ENCODE results near the gene LHFPL3.
"Not testable (repeated sequence)": the region's sequence is repeated elsewhere in the genome, so short reads cannot be mapped to it uniquely, and the experiment has no call there.

The LHFPL3 gene

DNA sequence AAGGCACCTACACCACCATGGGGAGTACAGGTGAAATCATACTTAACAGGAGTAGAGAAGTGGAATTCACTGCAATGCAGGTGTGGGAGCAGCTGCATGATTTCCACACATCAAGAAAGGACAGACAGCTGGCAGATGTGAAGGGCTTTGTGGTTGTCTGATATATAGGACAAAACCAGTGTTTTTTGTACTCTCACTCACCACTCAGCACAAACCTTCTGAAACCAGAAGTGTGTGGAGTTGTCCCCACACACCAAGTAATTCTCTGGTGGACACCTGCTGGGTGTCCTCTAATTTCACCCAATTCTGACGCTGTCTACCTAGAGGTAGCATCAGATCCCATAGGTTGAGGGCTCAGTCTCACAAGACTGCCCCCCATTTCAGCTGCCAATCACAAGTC lies 357.9 kb downstream of the LHFPL3 start:
- DNase-seq (ENCODE audit: low read depth in 3 of 3), result no peak

- no peak for DNase-seq (ENCODE audit: low read depth in 3 of 3)
Observed at GRCh38 chr7:104694710-104695109, 366.3 kb downstream of the LHFPL3 start.

DNA sequence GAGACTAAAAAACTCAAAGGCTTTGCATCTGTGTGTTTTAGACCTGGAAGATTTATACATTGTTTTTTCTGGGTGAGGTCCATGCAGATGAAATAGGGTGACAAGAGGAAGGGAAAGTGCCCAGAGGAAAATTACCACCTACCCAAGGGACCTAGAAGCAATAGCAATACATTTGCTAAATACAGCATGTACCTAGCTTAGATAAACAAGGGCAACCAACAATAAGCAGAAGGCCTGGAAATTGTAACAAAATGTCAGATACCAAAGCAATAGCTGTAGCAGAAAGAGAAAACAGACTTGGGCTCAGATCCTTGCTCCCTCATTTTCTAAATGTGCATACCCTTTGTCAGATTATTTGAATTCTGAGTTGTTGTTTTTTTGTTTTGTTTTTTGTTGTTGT lies 367.2 kb downstream of the LHFPL3 start:
- DNase-seq (ENCODE audit: low read depth in 3 of 3), result no peak

DNA sequence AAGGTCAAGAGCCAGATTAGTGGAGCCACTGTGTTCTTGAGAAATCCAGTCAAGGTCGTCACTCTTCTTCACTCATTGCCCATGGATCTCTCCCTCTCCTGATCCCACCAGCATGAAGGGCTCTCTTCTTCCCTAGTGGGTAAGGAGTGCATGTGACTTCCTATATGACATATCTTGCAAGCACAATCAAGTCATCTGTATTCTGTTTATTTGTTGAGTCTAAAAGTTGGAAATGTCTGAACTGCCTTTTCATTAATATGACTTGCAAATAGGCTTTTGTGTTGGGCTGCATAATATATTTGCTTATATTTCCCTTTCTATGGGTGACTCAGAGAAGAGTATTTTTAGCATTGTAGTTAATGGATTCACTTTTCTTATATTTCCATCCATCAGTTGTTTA lies 371.9 kb downstream of the LHFPL3 start:
- no peak for DNase-seq (ENCODE audit: low read depth in 3 of 3)

- not testable (repeated sequence) for DNase-seq (ENCODE audit: low read depth in 3 of 3)
Observed at GRCh38 chr7:104721027-104721426, 392.6 kb downstream of the LHFPL3 start.

- DNase-seq (ENCODE audit: low read depth in 3 of 3), result no peak
Observed at GRCh38 chr7:104723001-104723400, 394.6 kb downstream of the LHFPL3 start.

GRCh38 chr7:104758504-104758903 lies 430.1 kb downstream of the LHFPL3 start:
- no peak for DNase-seq (ENCODE audit: low read depth in 3 of 3)

DNA sequence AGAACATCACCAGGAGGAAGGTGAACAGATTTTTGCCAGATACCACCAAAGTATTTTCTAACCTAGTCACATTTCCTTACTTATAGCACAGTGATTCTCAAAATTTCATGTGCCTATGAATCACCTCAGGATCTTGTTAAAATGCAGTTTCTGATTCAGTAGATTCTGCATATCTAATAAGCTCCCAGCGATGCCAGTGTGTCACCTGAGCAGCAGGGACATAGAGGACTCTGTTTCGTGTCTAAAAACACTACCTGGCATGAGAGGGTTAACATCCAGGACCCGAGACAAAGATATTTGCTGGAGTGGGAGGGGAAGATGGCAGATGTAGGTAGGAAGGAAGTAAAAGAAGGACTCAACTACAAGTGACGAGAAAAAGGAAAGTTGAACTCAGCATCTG lies 433.5 kb downstream of the LHFPL3 start:
- no peak for DNase-seq (ENCODE audit: low read depth in 3 of 3)

DNA sequence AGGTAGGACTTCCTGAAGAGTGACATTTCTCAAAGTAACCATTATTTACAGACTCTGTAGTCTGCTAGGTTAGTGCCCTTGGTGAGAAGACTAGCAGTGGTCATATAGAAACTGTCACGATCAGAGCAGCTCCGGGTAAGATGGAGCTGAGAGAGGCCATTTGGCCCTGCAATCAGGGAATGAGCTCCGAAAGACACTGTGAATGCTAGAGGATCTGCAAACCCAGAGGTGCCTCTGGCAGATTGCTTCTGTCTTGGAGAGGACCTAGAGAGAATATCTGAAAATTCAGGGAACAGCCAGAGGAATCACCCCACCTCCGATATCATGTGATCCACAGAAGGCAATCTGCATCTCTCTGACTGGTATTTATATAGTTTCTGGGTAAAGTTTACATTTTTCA lies 438.7 kb downstream of the LHFPL3 start:
- DNase-seq (ENCODE audit: low read depth in 3 of 3), result no peak

DNA sequence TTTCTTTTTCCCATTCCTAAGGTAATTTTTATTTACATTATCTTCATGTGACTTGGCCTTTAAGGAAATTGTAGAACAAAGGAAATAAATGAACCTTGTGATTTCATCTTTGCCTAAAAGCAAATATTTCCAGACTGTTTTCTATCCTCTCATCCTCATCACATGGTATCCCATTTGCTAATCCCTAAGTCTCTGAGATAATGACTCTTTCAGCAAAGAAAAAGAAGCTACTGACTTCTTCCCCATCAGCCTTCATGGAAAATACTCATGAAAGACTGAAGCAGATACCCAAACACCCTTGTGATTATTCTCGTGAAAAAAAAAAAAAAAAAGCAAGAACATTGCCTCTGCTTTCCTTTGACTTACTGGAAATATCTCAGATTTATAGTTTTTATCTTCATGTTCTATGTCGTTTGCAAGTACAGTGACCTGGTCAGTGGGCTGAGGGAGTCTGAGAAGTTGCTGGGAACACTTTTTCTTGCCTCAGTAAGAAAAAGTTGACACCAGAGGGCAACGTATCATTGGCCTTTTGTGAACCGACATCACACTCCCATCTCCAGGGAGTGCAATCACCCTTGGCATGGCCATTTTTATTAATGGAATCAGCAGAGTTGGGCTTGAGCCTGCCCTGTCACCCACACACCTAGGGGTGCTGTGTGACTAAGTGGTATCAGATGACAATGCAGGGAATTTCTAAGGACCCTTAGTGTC lies 439.6 kb downstream of the LHFPL3 start:
- no peak for DNase-seq (ENCODE audit: low read depth in 3 of 3)

DNA sequence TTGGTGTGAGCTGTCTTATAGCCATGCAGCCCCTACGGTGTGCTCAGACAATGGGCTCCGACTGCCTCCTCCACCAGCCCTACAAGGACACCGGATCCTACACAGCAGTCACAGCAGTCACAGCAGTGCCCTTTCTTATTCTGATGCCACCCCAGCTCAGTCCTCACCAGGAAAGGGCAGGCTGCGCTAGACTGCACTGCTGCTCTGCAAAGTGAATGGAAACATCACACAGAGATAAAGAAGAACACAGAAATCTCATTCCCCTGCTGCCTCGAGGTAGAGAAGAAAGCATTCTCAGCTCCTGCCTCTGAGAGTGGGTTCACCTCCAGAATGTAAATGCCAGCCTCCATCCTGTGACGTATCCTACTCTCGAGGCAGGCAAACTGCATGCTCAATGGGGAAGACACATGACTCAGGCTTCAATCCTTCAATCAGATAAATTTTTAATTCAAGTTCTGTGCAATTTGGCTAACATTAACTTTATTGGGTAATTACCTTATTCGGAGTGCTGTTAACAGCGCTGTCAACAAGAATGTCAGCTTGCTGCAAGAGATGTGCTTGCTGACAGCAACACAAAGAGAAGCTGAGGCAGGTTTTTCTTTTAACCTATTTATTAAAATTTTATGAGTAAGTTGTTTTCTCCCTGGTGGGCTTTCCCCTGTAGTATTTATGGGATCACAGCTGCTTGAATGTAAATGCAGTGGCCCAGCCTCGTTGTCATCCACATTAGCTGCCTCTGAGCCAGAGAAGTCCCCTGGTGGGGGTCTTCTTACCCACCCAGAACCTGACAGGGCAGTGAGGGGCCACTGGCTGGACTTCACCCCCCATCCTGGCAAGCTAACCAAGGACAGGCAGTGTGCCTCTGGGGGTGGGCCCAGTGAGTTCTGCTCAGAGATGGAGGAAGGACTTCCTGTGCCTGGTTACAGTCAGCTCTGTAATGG lies 444.3 kb downstream of the LHFPL3 start:
- DNase-seq (ENCODE audit: low read depth in 3 of 3), result no peak

DNA sequence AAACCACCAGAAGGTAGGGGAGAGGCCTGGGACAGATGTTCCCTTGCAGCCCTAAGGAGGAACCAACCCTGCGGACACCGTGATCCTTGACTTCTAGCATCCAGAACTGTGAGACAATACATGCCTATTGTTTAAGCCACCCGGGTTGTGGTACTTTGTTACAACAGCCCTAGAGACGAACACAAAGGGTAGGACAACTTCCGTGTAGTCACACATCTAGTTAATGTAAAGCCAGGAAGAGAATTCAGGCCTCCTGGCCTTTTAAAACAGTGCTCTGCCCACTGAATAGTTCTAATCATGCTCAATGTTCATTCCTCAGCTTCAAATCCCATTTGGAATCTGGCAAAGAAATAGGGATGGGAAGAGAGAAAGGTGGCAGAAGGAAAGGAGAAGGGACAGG lies 445.4 kb downstream of the LHFPL3 start:
- no peak for DNase-seq (ENCODE audit: low read depth in 3 of 3)

DNA sequence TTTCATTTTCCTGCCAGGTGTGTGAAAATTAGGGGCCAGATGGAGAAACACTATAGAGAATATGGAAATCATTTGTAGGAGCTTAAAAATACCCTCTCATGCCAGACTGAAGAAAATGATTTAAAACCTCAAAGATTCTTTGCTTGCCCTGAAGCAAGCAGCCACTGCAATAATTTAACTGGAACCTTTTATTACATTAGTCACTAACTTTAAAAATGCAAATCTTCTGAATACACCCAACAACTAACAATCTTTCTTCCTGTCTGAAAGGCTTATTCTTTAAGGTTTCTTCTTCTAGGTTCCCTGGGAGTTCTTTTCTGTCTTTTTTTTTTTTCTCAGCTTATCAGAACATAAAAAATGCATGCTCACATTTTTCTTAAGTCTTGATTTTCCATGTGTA lies 447.1 kb downstream of the LHFPL3 start:
- DNase-seq (ENCODE audit: low read depth in 3 of 3), result no peak

DNA sequence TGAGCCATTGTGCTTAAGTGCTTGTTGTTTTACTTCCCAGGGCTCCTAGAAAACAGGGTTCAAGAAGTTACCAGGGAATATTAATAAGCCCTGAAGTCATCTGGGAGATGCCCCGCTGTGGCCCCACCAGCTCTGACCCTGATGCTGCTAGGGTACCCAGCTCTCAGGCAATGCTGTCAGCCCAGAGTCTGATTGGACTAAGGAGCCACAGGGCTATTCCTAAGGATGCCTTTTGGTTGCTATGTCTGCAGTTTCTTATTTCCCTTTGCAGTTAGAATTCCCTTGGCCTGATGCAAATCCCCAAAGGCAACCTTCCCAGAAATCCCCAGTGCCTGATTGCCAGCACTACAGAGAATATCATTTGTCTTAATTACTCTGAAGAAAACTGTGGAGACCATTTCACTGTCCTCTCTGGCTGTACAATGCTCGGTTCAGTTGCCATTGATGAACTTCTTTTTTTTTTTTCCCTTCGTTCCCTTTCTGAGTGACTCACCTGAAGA lies 448.9 kb downstream of the LHFPL3 start:
- no peak for DNase-seq (ENCODE audit: low read depth in 3 of 3)

- no peak for DNase-seq (ENCODE audit: low read depth in 3 of 3)
Observed at GRCh38 chr7:104779888-104780287, 451.5 kb downstream of the LHFPL3 start.

- DNase-seq (ENCODE audit: low read depth in 3 of 3), result no peak
Observed at GRCh38 chr7:104784686-104785085, 456.3 kb downstream of the LHFPL3 start.

DNA sequence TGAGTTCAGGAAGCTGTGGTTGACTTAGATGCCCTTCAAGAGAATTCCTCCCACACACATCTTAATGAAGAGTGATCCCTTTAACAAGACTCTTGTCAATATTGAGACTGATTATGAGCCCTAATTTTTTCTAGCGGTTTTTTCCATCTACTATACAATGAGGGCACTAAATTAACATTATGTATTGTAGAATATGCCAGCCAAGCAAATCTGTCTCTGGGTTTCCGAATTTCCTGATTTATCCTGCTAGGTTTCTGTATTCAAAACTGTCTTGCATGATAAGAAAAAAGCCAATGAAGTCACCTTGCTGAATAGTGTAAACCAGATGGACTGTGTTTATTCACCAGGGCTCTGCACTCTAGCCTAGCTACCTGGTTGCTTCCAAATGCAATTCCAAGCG lies 461.4 kb downstream of the LHFPL3 start:
- DNase-seq (ENCODE audit: low read depth in 3 of 3), result no peak

- no peak for DNase-seq (ENCODE audit: low read depth in 3 of 3)
Observed at GRCh38 chr7:104790440-104790839, 462.0 kb downstream of the LHFPL3 start.

DNA sequence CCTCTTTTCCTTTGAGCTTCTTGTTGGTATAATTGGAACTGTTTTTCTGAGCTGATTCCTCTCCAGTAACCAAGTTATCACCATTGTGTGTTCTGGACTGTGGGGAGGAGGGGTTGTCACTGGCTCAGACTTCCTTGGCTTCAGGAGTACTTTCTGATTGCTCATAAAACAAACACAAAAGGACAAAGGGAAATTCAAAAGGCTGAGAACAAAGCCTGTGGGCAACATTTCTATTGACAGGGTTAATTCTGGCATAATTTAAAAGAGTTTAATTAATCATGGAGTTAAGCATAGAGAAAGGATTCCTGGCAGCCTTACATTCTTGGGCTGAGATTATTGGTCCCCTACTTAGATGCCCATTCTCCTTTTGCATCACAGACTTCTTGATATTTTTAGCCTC lies 462.7 kb downstream of the LHFPL3 start:
- DNase-seq (ENCODE audit: low read depth in 3 of 3), result no peak

- DNase-seq (ENCODE audit: low read depth in 3 of 3), result no peak
Observed at GRCh38 chr7:104793066-104793465, 464.7 kb downstream of the LHFPL3 start.

DNA sequence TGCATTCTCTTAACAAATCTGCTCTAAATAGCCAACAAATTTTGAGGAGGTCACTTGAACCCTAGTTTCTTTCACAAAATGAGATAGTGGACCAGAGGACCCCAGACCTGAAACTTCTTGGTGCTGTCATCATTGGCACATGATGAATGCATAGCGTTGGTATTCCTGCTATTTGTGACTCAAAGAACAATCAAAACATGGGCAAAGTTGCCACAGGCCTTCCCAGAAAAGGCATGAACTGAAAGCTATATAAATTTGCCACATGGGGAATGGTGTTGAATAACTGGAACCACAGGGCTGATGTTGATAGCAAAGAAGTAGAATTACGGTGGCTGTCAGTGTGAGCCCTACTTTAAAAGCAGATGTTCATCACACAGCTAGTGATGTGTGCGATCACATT lies 465.8 kb downstream of the LHFPL3 start:
- DNase-seq (ENCODE audit: low read depth in 3 of 3), result no peak

GRCh38 chr7:104794589-104794988 lies 466.2 kb downstream of the LHFPL3 start:
- DNase-seq (ENCODE audit: low read depth in 3 of 3), result no peak

GRCh38 chr7:104795086-104795485 lies 466.7 kb downstream of the LHFPL3 start:
- no peak for DNase-seq (ENCODE audit: low read depth in 3 of 3)
